ENCODE results near the gene SNAPC2. TPM values are rescaled to one million over a fixed set of nuclear protein-coding genes. Genes with fewer than 3 reads are reported as not detected.
"Not testable (repeated sequence)": the region's sequence is repeated elsewhere in the genome, so short reads cannot be mapped to it uniquely, and the experiment has no call there.

SNAPC2 gene
- total RNA-seq, 1 donor from 2014 or later = 17.4 TPM

DNA sequence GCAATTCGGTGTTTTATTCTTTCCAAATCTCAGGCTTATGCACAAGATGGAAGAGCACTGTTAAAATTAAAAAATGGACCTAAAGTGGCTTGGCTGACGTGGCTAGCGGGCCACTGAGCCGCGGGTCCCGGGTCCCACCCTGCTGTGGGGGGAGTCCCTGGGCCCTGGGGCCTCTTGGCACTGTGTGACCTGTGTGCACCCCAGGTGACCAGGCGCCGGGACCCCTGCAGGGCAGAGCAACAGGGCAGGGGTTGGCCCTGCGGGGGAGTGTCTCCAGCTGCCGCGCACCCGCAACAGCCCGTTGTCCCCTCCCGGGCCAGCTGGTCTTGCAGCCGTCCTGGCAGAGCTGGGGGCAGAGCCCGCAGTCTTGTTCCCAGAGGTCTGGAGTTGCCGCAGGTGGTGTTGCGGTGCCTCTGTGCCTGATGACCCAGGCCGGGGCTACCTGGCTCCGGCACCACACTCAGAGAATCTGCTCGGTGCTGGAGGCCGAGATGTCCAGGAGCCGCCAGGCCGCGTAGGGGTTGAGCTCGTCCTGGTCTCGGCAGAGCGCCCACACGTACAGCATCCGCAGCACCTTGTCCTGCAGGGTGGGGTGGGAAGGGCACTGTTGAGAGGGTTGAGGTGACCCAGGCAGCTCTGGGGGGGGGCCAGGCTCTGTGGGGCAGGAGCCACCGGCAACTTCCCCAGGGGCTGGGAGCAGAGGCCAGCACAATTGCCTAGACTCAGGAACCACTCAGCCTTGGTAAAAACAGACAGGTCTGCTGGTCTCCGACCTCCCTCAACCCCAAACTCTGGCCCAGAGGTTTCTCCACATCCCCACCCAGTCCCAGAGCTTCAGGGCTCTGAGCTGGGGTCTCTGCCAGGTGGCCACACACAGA lies 6.8 kb downstream of the SNAPC2 start:
- TF ChIP-seq, protein P1, sequence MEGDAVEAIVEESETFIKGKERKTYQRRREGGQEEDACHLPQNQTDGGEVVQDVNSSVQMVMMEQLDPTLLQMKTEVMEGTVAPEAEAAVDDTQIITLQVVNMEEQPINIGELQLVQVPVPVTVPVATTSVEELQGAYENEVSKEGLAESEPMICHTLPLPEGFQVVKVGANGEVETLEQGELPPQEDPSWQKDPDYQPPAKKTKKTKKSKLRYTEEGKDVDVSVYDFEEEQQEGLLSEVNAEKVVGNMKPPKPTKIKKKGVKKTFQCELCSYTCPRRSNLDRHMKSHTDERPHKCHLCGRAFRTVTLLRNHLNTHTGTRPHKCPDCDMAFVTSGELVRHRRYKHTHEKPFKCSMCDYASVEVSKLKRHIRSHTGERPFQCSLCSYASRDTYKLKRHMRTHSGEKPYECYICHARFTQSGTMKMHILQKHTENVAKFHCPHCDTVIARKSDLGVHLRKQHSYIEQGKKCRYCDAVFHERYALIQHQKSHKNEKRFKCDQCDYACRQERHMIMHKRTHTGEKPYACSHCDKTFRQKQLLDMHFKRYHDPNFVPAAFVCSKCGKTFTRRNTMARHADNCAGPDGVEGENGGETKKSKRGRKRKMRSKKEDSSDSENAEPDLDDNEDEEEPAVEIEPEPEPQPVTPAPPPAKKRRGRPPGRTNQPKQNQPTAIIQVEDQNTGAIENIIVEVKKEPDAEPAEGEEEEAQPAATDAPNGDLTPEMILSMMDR (IDR thresholded peaks at IDR 0.05) = no peak
- no peak for TF ChIP-seq POLR2AphosphoS5 (IDR thresholded peaks at IDR 0.05; ENCODE audit: insufficient read depth in 1 of 2, low read depth in 1 of 2)
- TF ChIP-seq POLR2A (IDR thresholded peaks at IDR 0.05) = no peak
- Histone ChIP-seq H3K4me1 (peaks cover 72% of the 10 kb centered on the region), H3K4me3 (peak overlapping the region in 1 of 2 donors; percentile 45), H3K36me3 (peaks cover 0 to 32% of the 10 kb centered on the region in 2 donors), H3K9me3 (no peaks in the 10 kb centered on the region), H3K27me3 (no peaks in the 10 kb centered on the region), H3K27ac (peak overlapping the region; percentile 96)
- intact Hi-C loops (cut with DNase I) = no loop called here
- DNase-seq (ENCODE audit: extremely low spot score in 2 of 2) = no peak

DNA sequence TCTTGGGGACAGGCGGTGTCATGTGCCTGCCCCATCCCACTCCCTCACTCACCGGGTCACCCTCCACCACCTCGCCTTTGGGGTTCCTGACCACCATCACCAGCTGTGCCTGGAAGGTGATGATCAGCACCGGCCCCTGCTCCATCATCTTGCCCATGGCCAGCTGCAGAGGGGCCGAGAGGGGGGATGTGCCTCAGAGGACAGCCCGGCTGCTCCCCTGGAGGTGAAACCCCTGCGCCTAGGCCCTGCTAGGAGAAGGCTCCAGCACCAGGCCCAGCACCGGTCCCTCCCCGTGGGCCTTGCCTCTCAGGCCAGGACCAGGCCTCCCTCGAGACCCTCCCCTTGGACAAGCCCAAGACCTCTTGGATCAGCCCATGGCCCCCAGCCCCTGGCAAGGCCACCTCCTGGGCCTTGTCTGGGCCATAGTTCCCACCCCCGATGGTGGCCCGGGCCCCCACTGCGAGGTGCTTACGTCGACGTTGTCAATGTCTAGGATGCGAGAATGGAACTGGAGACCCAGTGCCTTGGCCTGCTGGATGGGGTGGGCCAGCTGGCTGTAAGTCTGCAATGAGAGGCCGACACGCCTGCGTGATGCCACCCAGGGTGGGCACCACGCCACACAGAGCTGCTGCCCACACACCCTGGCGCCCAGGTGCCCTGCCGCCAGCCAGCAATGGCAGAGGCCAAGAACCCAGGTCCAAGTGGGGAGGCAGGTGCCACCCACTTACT lies 7.6 kb downstream of the SNAPC2 start:
- Histone ChIP-seq H3K36me3 (peaks cover 0 to 32% of the 10 kb centered on the region in 2 donors), H3K27ac (peak overlapping the region; percentile 96), H3K27me3 (no peaks in the 10 kb centered on the region), H3K4me1 (peaks cover 64% of the 10 kb centered on the region), H3K9me3 (no peaks in the 10 kb centered on the region), H3K4me3 (peak overlapping the region in 1 of 2 donors; percentile 3)
- intact Hi-C loops (cut with DNase I) = no loop called here
- TF ChIP-seq POLR2A (IDR thresholded peaks at IDR 0.05) (no peak), POLR2AphosphoS5 (IDR thresholded peaks at IDR 0.05; ENCODE audit: insufficient read depth in 1 of 2, low read depth in 1 of 2) (no peak)
- TF ChIP-seq, protein P1 (IDR thresholded peaks at IDR 0.05) = no peak
- no peak for DNase-seq (ENCODE audit: extremely low spot score in 2 of 2)

DNA sequence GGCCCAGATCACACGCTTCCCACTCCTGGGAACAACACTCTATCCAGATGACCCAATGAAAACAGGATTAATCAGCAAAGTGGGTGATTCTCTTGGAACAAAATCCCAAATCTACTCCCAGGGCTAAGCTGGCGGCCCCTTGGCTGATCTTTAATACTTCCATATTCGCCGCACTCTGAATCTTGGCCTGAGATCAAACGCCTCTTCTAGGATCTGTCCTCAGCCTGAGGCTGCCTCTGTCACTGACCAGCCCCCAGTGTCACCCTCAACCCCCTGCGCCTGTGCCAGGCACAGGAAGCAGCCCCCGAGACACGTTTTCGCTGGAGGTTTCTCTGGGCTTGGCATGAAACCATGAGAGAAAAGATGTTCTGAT lies 8.2 kb downstream of the SNAPC2 start:
- no peaks in the 10 kb centered on the region for H3K27me3 ChIP-seq
- intact Hi-C loops (cut with DNase I) = no loop called here
- peak overlapping the region; percentile 3 to 15 for H3K4me3 ChIP-seq
- no peak for TF ChIP-seq POLR2A (IDR thresholded peaks at IDR 0.05)
- TF ChIP-seq, protein P1 (IDR thresholded peaks at IDR 0.05) = peak in 1 of 3 experiments; percentile 5
- TF ChIP-seq POLR2AphosphoS5 (IDR thresholded peaks at IDR 0.05; ENCODE audit: insufficient read depth in 1 of 2, low read depth in 1 of 2) = peak in 1 of 2 donors; percentile 33
- H3K27ac ChIP-seq = peak overlapping the region; percentile 96
- H3K9me3 ChIP-seq = no peaks in the 10 kb centered on the region
- peaks cover 0 to 32% of the 10 kb centered on the region in 2 donors for H3K36me3 ChIP-seq
- peaks cover 59% of the 10 kb centered on the region for H3K4me1 ChIP-seq
- no peak for DNase-seq (ENCODE audit: extremely low spot score in 2 of 2)

DNA sequence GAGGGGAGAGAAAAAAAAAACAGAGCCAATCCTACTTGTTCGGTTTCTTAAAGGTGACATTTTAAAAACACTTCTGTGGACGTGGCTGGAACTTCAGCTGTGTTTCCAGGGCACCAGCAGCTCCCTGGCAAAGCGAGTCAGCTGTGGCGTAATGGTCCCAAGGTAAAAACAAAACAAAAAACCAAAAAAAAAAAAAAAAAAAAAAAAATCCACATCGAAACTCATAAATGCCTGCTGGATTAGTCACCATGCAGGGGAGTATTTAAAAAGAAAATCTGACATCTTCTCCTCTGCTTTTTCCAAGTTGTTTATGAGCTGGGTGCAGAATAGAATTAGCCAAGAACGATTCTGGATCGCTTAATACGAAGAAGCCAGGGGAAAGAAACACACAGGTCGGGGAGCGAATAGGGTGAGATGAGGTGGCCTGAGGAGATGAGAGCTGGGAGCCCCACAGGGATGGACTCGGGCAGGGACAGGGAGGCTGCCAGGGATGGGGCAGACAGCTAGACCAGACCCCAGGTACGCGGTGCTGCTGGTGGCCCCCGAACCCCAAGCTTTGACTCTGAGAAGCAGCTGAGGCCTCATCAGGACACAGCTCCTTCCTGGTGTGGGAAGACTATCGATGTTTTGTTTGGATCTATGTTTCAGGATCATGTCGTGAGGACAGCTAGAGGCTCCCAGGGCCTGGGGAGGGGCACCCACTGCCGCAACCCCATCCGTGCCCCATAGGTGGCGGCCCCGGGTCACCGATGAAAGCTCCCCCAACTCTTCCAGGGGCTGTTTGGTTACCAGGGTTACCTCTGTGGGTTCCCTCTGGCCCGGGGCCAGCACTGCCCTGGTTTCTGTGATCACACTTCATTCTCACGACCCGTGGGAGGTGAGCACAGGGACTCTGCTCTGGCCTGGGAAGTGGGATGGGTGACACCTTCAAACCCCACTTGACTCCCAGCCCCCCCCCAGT lies 8.9 kb downstream of the SNAPC2 start:
- peak overlapping the region; percentile 13 to 15 for H3K4me3 ChIP-seq
- intact Hi-C loops (cut with DNase I) = no loop called here
- H3K36me3 ChIP-seq = peaks cover 0 to 37% of the 10 kb centered on the region in 2 donors
- peaks cover 53% of the 10 kb centered on the region for H3K4me1 ChIP-seq
- H3K27me3 ChIP-seq = no peaks in the 10 kb centered on the region
- peak; percentile 36 to 71 for TF ChIP-seq POLR2AphosphoS5 (IDR thresholded peaks at IDR 0.05; ENCODE audit: insufficient read depth in 1 of 2, low read depth in 1 of 2)
- TF ChIP-seq POLR2A (IDR thresholded peaks at IDR 0.05) = no peak
- TF ChIP-seq, protein P1 (IDR thresholded peaks at IDR 0.05) = peak in 1 of 3 experiments; percentile 14
- peak overlapping the region; percentile 96 for H3K27ac ChIP-seq
- no peak for DNase-seq (ENCODE audit: extremely low spot score in 2 of 2)
- H3K9me3 ChIP-seq = no peaks in the 10 kb centered on the region

DNA sequence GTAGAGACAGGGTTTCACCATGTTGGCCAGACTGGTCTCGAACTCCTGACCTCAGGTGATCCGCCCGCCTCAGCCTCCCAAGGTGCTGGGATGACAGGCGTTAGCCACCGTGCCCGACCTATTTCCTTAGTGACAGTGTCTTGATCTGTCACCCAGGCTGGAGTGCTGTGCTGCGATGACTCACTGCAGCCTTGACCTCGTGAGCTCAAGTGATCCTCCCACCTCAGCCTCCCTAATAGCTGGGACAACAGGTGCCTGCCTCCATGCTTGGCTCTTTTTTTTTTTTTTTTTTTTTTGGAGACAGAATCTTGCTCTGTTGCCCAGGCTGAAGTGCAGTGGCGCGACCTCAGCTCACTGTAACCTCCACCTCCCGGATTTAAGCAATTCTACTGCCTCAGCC lies 9.9 kb downstream of the SNAPC2 start:
- DNase-seq (ENCODE audit: extremely low spot score in 2 of 2); H3K9me3 ChIP-seq; H3K4me3 ChIP-seq; H3K27me3 ChIP-seq; intact Hi-C loops (cut with DNase I): not testable (repeated sequence)
- Histone ChIP-seq H3K36me3 (peaks cover 0 to 47% of the 10 kb centered on the region in 2 donors), H3K27ac (peak overlapping the region; percentile 96), H3K4me1 (peaks cover 43% of the 10 kb centered on the region)
